Measurements from ENCODE around the gene GRIP2.

Gene GRIP2

DNA sequence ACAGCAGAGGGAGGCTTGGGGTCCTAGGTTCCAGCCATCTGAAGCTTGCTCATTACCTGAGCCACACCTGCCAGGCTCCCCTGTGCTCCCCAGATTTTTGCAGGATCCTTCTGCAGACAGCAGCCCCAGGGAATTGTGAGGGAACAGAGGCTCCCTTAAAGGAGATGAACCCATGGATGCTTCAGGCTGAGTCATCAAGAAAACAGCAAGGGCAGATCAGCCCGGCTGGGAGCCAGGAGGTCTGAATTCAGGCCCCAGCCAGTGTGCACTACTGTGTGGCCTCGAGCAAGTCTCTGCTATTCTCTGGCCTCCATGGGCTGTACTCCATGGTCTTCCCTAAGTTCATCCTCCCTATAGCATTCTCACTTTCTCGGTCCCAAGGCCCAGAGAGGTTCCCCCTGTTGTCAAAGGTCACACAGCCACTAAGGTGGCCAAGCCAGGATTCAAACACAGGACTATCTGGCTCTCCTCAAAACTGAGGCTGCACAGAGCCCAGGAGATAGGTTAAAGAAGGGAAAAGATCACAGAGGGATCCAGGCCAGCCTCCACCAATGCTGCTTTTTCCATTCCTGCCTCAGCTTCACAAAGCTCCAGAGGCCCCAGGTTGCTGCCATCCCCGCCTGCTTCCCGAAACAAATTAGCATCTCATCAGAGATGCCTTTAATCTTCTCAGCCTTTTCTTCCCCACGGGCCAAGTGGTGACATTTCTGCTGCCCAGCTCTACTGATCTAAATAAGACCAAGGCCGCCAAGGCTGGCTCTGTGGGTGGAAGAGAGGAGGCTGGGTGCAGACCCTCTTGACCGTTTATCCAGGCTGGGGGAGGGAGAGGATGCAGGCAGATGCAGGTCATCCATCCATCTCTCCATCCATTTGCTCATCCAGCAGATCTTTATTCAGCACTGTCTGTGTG lies 21.2 kb upstream of the GRIP2 start:
- DNase-seq (ENCODE audit: low read depth): no peak

DNA sequence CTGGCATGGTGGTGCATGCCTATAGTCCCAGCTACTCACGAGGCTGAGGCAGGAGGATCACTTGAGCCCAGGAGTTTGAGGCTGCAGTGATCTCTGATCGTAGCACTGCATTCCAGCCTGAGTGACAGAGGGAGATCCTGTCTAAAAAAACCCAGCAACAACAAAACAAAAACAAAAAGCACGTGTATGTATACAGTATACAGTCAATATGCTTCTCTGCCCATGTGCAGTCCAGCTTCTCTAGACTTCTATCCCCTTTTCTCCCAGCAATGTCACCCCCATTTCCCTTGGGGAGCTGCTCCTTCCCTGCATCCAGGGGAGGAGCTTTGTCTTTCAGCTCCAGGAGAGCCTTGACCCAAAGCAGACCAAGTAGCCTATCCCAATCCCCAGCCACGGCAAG lies 20.0 kb upstream of the GRIP2 start:
- DNase-seq (ENCODE audit: low read depth): no peak

DNA sequence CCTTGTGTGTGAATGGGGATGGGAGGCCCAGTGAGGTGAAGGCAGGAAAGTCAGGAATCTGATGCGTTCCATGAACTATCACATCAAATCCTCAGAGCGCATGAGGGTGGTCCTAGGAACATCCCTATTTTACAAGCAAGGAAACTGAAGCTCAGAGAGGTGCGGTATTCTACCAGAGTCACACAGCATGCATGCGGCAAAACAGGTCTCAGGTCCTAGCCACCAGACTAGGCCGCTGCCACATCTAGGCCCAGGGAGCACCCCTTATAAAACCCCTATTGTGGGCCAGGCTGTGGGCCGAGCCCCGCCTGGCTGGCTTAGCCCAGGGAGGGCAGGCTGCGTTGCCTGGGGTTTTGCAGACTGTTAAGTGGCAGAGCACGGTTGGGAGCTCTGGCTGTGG lies 17.9 kb upstream of the GRIP2 start:
- DNase-seq (ENCODE audit: low read depth): no peak

DNA sequence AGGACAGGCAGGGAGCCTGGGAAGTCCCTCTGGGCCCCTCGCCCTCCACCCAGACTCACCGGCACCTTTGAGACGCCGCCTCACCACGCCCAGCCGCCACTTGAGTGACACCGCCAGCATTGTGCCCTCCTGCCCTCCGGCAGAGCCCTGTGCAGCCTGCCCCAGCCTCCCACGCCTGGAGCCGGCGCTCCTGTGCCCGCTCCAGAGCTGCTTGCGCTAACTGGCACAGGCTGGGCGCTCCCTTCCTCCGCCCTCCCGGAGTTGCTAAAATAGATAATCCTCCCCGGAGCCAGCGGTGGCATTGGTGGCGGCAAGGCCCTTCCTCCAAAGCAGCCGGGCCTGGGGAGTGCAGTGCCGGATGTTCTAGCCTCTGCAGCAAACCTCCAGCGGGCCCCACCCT lies 15.7 kb upstream of the GRIP2 start:
- DNase-seq (ENCODE audit: low read depth): no peak

DNA sequence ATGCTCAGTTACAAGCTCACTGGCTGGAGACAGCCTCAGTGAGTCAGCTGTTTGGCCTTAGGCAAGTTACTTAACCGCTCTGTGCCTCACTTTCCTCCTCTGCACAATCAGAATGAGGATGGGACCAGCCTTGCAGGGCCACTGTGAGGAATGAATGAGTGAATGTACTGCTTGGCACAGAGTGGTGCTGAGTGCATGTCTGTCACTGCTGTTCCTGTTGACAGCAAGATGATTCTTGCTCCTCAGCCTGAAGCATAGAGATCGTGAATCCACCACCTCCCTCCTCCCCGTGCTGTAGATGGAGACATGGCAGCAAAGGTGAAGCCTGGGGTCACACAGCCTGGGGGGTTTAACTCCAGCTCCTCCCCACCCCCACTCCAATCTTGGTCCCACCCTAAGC lies 14.6 kb upstream of the GRIP2 start:
- no peak for DNase-seq (ENCODE audit: low read depth)

DNA sequence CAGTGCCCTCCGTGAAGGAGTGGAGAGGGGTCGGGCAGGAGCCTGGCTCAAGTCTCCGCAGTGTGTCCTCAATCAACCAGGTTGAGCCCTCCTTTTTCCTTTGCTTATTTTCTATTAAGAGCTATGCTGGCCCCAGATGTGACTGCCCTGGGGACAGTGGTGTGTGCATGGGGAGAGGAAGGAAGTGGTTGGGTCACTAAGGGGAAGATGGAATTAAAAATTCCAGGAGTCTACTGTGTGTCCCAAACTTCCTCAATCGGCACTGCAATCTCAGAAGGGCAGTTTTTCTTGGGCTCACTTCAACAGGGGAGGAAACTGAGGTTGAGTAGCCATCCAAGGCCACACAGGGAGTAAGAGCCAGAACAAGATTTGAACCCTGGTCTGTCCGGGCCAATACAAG lies 13.7 kb upstream of the GRIP2 start:
- DNase-seq (ENCODE audit: low read depth): no peak

DNA sequence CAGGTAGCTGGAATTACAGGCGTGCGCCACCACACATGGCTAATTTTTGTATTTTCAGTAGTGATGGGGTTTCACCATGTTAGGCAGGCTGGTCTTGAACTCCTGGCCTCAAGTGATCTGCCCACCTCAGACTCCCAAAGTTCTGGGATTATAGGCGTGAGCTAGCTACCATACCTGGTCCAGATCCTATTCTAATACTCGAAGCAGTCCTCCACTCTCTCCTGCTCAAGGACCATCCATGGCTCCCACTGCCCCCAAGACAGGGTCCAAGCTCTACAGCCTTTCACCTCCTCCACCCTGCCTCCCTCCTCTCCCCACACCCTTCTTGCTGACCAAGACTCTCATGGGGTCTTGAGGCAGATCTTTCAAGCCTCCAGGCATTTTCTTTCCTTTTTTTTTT lies 12.6 kb upstream of the GRIP2 start:
- DNase-seq (ENCODE audit: low read depth): no peak

DNA sequence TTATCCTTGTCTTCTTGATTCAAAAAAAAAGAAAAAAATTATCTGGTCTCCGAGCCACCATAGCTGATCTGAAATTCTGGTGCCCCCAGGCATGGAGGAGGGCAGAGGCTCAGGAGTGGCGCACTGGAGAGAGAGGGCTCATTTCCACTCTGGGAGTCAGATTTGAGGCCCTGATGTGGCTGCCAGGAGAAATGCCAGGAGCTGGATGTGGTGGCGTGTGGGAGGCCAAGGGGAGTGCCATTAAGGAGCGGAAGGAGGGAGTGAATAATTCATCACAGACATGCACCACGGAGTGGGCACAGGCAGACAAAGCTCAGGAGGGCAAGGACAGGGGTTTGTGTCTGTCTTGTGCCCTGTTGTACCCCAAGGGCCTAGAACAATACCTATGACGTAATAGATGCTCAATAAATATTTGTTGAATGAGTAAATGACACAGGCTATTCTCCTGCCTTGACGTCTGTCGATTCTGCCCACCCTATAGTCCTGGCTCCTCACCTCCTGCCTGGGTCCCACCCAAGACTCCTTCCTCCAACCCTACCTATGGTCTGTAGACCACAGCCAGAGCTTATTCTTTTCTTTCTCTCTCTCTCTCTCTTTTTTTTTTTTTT lies 12.0 kb upstream of the GRIP2 start:
- no peak for DNase-seq (ENCODE audit: low read depth)

DNA sequence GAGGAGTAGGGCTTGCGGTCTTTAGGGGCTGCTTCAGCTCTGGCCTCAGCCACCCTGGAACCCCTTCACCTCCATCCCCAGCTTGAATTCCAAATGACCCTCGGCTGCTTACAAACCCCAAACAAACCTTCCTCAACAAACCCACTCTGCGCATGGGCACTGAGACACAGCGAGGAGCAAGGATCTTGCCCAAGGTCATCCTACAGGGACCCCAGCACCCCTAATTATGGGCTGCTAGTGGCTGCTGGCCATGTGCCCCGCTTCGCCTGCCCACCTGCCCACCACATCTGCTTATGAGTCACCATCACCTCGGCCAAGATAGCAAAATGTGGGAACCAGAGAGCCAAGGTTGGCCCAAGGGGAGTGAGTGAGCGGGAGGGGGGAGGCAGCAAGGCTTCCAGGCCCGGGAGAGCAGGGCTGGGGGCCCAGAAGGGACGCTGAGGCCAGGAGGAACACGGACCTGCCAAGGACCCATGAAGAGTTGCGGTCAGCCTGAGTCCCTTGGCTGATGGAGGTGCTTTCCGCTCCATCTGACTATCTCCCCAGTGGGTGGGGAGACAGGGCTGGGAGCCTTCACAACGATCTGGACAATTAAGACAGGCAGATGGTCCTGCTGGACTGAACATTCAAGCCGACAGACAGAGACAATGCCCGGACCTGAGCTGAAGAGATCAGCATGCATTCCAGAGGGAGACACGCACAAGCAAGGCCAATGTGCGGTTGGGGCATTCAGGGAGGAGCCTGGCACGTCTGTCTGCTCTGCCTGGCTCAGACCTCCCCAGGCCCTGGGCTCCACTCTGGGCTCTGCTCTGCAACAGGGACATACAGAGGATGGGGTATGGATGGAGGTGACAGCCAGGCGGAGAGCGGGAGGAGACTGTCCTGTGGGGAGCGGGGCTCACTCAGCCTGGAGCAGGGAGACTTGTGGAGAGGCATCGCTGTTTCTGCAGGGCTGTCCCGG lies 10.8 kb upstream of the GRIP2 start:
- DNase-seq (ENCODE audit: low read depth): no peak

DNA sequence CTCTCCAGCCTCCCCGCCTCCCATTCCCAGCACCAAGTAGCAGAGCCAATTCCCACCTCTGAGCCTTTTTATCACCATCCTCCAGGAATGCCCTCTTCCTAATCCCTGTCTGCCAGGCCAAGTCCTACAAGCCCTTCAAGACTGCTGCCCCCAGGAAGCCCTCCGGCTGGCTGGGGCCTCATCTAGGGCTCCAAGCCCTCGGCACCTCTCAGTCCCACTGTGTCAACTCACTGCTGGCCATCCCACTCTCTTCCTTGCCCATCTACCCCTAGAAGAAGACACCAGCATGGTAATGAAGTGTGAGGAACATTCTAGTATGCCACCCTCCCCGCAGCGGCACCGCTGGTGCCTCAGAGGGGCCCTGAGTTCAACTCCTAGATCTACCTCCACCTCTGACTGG lies 10.0 kb upstream of the GRIP2 start:
- DNase-seq (ENCODE audit: low read depth): no peak

DNA sequence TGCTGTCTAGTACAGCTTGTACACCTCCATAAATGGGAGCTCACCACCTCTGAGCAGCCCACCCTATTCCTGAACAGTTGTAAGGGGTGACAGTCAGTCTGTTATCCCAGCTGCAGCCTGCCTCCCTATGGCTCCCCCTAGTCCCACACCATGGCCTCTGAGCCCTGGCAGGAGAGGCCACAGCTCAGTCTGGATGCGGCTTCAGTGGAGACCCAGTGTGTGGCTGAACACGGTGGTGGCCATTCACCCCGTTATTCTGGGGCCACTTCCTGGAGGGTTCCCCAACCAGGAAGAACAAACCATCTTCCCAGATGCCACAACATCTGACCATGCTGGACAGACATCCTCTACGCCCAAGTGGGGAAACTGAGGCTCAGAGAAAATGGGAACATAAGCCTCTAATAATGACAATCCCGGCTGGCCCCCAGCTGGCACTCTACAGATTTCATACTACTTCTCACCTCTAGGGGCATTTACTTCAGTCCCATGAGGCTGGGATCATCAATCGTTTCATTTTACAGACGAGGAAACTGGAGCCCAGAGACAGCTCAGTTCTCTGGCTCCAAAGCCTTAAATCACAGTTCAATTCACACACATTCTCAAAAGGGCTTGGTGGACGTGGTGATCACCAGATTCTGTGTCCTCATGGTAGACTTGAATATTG lies 9.2 kb upstream of the GRIP2 start:
- no peak for DNase-seq (ENCODE audit: low read depth)

DNA sequence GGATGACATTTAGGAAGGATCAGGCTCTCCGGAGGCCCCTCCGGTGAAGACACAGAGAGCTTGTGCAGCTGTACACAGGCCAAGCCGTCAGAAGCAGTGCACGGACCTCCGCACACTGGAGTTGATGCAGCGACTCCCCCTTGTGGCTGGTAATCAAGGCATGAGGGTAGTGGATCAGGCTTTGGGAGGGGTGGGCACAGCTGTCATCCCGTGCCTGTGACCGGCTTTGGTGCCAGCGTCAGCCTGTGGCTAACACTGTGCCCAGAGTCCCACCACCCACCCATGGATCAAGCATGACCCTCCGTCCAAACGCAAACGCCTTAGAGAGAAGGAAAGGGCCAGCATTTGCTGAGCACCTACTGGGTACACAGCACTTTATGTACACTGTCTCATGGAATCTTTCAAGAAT lies 8.2 kb upstream of the GRIP2 start:
- DNase-seq (ENCODE audit: low read depth): no peak

DNA sequence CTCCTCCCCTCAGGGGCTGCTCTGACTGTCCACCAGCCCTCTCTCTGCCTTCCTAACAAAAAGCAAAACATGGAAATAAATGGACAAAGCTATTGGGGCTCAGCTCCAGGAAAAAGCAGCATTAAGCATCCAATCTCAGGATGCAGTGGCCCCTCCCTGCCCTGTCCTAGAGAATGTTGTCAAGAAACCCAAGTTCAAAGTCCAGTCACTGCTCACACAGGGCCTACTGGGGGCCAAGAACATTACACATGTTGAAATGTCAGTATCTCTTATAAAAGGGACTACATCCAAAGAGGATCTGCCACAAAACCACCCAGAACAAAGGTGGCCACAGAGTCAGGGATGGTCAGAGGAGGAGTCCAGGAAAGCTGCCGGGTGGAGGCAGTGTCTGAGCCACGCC lies 7.6 kb upstream of the GRIP2 start:
- DNase-seq (ENCODE audit: low read depth): no peak

DNA sequence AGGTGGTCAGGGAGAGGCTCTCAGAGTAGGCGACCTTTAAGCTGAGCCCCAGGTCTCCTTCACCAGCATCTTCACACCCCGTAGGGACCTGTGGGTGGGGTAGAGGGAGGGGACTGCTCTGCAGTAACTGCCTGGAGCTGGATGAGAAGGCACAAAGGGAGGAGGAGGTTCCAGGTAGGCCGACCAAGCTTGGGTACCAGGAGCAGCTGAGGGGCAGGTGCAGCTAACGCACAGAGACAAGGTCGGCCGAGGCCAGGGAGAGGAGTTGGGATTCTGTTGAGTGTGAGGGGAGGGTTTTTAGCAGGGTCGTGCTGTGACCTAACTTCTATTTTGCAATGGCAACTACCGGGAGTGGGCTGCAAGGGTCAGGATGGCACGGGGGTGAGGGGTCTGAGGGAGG lies 5.9 kb upstream of the GRIP2 start:
- DNase-seq (ENCODE audit: low read depth): no peak

DNA sequence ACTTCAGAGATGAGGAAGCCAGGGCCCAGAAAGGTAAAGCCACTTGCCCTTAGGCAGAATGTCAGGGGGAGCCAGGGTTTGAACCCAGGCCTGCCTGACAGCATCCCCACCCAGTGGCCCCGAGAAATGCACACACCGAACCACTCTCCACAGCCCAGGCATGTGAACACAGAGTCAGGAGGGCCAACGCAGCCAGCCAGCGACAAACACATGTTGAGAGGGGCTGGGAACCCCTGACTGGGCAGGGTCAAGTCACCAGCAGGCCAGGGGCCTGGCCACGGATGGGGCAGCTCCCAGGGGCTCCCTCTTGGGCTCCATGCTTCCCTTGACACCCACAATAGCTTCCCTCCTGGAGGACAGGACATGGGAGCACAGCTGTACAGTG lies 5.1 kb upstream of the GRIP2 start:
- no peak for DNase-seq (ENCODE audit: low read depth)

DNA sequence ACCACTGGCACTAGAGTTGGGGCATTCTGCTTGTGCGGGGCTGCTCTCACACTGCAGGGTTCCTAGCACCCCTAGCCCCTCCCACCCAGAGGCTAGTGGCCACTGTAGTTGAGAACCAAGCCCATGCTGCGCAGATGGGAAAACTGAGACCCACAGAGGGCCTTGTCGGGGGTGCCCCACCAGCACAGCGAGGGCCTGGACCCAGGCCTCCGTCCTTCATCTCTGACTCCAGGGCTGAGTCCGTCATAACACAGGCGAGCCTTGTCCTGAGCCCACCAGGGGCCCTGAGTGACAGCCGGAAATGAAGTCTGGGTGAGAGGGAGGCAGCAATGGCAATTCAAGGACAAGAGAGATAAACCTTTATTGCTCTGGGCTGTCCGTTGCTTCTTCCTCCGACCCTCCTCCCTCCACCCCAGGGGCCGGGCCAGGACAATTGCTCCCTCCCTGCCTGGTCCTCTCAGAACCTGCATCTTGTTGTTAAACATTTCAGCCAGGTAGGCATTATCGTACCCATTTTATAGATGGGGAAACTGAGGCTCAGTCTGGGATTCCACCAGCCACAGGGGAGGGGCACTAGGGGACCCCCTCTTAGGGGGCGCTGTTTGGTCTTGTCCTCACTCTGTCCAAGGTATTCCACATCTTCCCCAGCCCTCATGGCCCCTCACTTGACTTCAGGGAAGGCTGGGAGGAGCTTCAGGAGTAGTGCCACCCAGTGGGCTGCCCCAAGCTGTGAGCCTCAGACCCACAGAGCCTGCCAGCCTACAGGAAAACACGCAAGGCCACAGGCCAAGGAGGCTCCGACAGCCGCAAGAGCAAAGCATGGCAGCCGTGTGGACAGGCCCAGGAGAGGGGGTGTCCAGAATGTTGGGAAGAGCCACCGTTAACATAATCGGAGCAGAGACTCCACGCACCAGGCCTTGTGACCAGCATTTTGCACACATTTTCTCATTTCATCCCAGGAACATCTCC lies 4.4 kb upstream of the GRIP2 start:
- no peak for DNase-seq (ENCODE audit: low read depth)

DNA sequence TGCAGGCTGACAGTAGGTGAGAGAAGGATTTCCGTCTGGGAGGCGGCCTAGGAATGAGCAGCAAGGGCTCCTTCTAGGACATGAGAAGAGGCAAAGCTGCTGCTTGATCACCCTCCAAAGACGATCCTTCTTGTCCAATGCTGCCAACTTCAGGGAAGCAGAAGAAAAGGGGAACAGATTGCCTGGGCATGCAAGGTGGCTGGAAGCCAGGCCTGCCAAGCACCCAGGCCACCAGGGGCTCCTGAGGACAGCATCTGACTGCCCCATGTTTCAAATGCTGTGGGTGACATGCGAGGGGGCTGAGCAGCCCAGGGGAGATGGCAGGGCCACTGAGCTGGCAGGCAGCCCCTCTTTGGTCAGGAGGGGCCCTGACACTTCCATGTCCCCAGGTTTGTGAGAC lies 3.3 kb upstream of the GRIP2 start:
- no peak for DNase-seq (ENCODE audit: low read depth)

DNA sequence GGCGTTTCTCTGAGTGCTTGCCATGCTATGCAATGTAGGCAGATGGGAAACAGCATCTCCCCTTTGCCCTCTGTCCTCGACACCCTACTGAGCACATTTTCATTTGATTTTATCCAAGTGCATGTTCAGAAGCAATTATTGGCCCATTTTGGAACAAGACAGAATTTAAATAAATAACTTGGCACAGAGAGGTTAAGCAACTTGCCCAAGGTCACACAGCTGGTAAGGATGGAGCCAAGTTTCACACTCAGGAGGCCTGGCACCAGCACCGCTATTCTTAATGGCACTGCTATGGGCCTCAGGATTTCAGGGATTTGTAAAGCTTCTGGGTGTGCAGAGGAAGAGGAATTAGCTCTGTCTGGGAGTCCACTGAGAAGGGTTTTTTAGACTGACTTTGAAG lies 2.5 kb upstream of the GRIP2 start:
- DNase-seq (ENCODE audit: low read depth): no peak

DNA sequence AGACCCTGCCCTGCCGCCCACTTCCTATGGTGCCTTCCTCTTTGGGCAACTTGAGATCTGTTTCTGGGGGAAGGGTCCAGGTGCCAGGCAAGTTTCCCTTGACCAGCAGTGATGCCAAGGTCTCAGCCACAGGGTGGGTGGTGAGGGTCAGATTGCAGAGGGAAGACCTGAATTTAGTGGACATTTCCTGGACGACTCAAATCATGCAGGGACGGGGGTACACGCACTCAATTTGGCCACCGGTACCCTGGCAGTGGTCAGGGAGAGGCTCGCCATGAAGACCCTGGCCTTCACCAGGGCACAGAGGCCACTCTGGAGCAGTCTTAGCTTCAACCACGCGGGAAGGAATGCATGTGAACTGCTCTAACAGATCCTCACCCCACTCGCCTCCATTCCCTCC lies 1.5 kb upstream of the GRIP2 start:
- DNase-seq (ENCODE audit: low read depth): no peak

DNA sequence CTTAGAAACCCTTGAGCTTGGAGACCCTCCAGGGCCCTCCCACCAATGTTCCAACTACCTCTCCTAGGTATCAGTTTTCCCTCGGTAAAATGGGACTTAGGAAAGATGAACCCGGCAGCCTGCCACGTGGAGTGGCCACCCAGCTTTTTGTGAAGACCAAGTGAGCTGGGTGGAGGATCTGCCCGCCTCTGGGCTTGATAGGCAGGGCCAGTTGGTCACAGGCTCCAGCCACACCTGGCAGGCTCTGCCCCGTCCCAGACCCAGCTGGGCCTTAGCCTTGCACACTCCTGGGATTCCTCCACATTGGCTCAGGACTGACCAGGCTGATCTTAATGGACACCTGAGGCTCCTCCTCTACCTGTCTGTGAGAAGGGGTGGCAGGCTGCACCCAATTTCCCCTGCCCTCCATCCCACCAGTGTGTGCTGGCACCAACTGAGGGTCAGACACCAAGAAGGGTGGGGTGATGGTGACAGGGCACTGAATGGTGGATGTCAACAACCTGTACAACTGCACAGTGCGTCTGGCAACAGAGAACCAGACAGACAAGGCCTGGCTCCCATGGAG lies 761 bp upstream of the GRIP2 start:
- no peak for DNase-seq (ENCODE audit: low read depth)

DNA sequence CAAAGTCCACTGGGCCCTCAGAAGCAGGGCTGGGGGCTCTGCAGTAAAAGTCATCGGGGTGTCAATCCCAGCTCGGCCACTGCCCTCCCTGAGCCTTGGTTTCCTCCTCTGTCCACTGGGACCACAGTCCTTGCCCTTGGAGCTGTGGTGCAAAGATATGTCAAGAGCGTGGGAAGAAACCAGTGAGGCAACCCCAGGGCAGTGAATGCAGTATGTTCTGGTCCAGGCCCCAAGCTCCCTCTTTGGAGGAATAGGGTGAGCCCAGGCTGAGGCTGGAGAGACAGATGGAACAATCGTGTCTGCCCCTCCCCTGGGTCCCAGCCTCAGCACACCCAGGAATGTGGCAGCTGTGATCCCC lies 779 bp downstream of the GRIP2 start:
- DNase-seq (ENCODE audit: low read depth): no peak
